Psoas muscle (tissue), 8 donors: ENCODE measurements around the gene GNB2. TPM values are rescaled to one million over a fixed set of nuclear protein-coding genes. Genes with fewer than 3 reads are reported as not detected.
"Not testable (repeated sequence)": the region's sequence is repeated elsewhere in the genome, so short reads cannot be mapped to it uniquely, and the experiment has no call there.

Source experiments
- ATAC-seq, 4 donors: fragments of 200-7000 bp; cut with Tn5 transposase; one replicate each; pipeline ENCODE4 v1.9.1; 2020; ENCODE audit warnings: moderate library complexity in 3 of 4, mild to moderate bottlenecking in 2 of 4
- DNase-seq, 2 donors: peaks; one replicate each; pipeline ENCODE4 v3.0.0-alpha.2; 2020
- H3K27ac ChIP-seq: fragments of 200-600 bp; one replicate; pipeline ENCODE4 v1.8.0; 2022
- H3K27me3 ChIP-seq, 3 donors: fragments of 200-600 bp in 1 of 3; one replicate each; pipeline versions ENCODE4 v1.6.1 to v1.8.0; 2013 to 2022; ENCODE audit warnings: low read length in 2 of 3, mild to moderate bottlenecking in 2 of 3, moderate library complexity in 1 of 3; ENCODE audit not compliant: insufficient read depth in 3 of 3
- H3K36me3 ChIP-seq, 2 donors: fragments of 200-600 bp in 1 of 2; one replicate each; pipeline versions ENCODE4 v1.6.1 to v1.8.0; 2013 to 2022; ENCODE audit warnings: low read depth in 1 of 2, mild to moderate bottlenecking in 1 of 2, moderate library complexity in 1 of 2; ENCODE audit not compliant: insufficient read depth in 1 of 2
- H3K4me1 ChIP-seq: fragments of 200-600 bp; one replicate; pipeline ENCODE4 v1.8.0; 2022
- H3K4me3 ChIP-seq: fragments of 200-600 bp; one replicate; pipeline ENCODE4 v1.8.0; 2022; ENCODE audit warnings: mild to moderate bottlenecking
- H3K9me3 ChIP-seq: fragments of 200-600 bp; one replicate; pipeline ENCODE4 v1.8.0; 2022
- CTCF ChIP-seq: fragments of 200-600 bp; IDR thresholded peaks from one replicate; pipeline ENCODE4 v1.8.0; 2022; ENCODE audit warnings: antibody characterized with exemption
- WGBS, 3 donors: extraction: QIAGEN DNeasy Blood & Tissue Kit; methylation state at CpG; one replicate each; pipeline versions ENCODE4 v1.1.6 to v1.1.7; 2013; 5-methylcytosine and 5-hydroxymethylcytosine counted together
- intact Hi-C, 2 donors: fragments of 100-400 bp; cut with DNase I; formaldehyde crosslinking; loops; one replicate each; pipeline versions ENCODE4 v1.11.0 to v1.14.2; 2022
- polyA plus RNA-seq, 3 donors: library from polyadenylated mRNA; stranded (reverse); fragments of 200-250 nt; gene quantifications; one replicate each; pipeline ENCODE4 v1.2.3, GENCODE V29; 2013
- total RNA-seq, 4 donors: library from RNA; stranded (reverse); fragmentation: NEBNext Ultra II Directional in 2 of 4; extraction: Animal tissue kit (Norgen Biotek cat#: 25700) in 2 of 4; gene quantifications; one replicate each; pipeline versions ENCODE4 v1.2.1 to v1.2.4, GENCODE V29; 2021 to 2023
- donor health status: healthy with polysubstance abuse.
- donor health status: DM: no; HTN: no; CAD: no; lungs with moderate emphysema.
- donor health status: Bipolar disorder and iron deficiency.
- donor health status: healthy.
- donor health status: DM: yes; HTN: yes; CAD: no.
- donor health status: DM: no; HTN: no; CAD: no.
- donor health status: DM: no; HTN: no; CAD: no.
- donor health status: DM: yes; HTN: yes; CAD: no.

The GNB2 gene
- total and polyA plus RNA-seq, 7 donors = 87.1 to 148 (median 117) TPM

- Histone ChIP-seq H3K4me3 (no peak overlapping the region), H3K9me3 (no peaks in the 10 kb centered on the region), H3K36me3 (no peaks in the 10 kb centered on the region), H3K27ac (no peak overlapping the region), H3K27me3 (peaks cover 0 to 38% (median 16%) of the 10 kb centered on the region in 3 donors), H3K4me1 (no peaks in the 10 kb centered on the region)
- ATAC-seq (no peak), DNase-seq (no peak)
- WGBS, 3 donors = 38 to 50% (median 50%) methylated on average over 10 to 11 of the region's 11 CpGs
- intact Hi-C loops = no loop called here
- TF ChIP-seq CTCF = no peak
These were observed 31.0 kb upstream of the GNB2 start for GRCh38 chr7:100642534-100642907.

GRCh38 chr7:100649826-100650565 lies 23.5 kb upstream of the GNB2 start:
- 67 to 70% (median 69%) methylated on average over 15 of the region's 15 CpGs for WGBS, 3 donors
- ATAC-seq = no peak
- H3K27me3 ChIP-seq = peaks cover 0 to 54% (median 10%) of the 10 kb centered on the region in 3 donors

GRCh38 chr7:100654908-100655831 lies 18.4 kb upstream of the GNB2 start:
- intact Hi-C loops = no loop called here
- DNase-seq (no peak), ATAC-seq (no peak)
- Histone ChIP-seq H3K4me1 (no peaks in the 10 kb centered on the region), H3K27me3 (peaks cover 0 to 74% (median 14%) of the 10 kb centered on the region in 3 donors), H3K27ac (no peak overlapping the region), H3K4me3 (no peak overlapping the region), H3K36me3 (no peaks in the 10 kb centered on the region), H3K9me3 (no peaks in the 10 kb centered on the region)
- no peak for TF ChIP-seq CTCF
- 48 to 58% (median 54%) methylated on average over 22 to 25 of the region's 25 CpGs for WGBS, 3 donors

More at GRCh38 chr7:100649826-100650565, 23.5 kb upstream of the GNB2 start:
- Histone ChIP-seq H3K36me3 (no peaks in the 10 kb centered on the region), H3K4me1 (no peaks in the 10 kb centered on the region), H3K27ac (no peak overlapping the region), H3K9me3 (no peaks in the 10 kb centered on the region), H3K4me3 (no peak overlapping the region)
- DNase-seq = no peak
- no peak for TF ChIP-seq CTCF
- intact Hi-C loops = no loop called here

- peak; percentile 76 to 92 (median 88) for ATAC-seq
- H3K27me3 ChIP-seq = peaks cover 0 to 68% (median 16%) of the 10 kb centered on the region in 3 donors
- no peak for TF ChIP-seq CTCF
- no peaks in the 10 kb centered on the region for H3K4me1 ChIP-seq
- H3K9me3 ChIP-seq = no peaks in the 10 kb centered on the region
- intact Hi-C loops = no loop called here
- H3K4me3 ChIP-seq = no peak within 1 kb of the TSS
- H3K36me3 ChIP-seq = no peaks in the 10 kb centered on the region
- 7 to 8% (median 7%) methylated on average over 55 to 63 of the region's 63 CpGs for WGBS, 3 donors
- DNase-seq = peak; percentile 73 to 79
- H3K27ac ChIP-seq = no peak within 1 kb of the TSS
These were observed 17.4 kb upstream of the GNB2 start, which contains the start of gene ACTL6B for GRCh38 chr7:100655908-100656674. Gene ACTL6B (minus strand): TSS chr7:100656448. CDS start chr7:100656354, 94 bp downstream.

GRCh38 chr7:100662194-100662776 lies 11.3 kb upstream of the GNB2 start:
- DNase-seq = peak in 1 of 2 donors; percentile 34

More at GRCh38 chr7:100662194-100662776, 11.3 kb upstream of the GNB2 start:
- intact Hi-C loops, H3K27ac ChIP-seq, H3K9me3 ChIP-seq, H3K4me1 ChIP-seq, ATAC-seq, H3K4me3 ChIP-seq, H3K36me3 ChIP-seq: not testable (repeated sequence)
- peaks cover 0 to 23% (median 5%) of the 10 kb centered on the region in 3 donors for H3K27me3 ChIP-seq
- WGBS, 3 donors = 69 to 70% (median 69%) methylated on average over 12 of the region's 12 CpGs
